HG03558 (cell line): ENCODE data around the gene DDX42.

ENCODE experiments used
- ATAC-seq: cut with Tn5 transposase; IDR thresholded peaks from one replicate; pipeline ENCODE4 v1.9.1; 2021; ENCODE audit warnings: moderate number of reproducible peaks; ENCODE audit not compliant: unreplicated experiment; ENCODE audit errors: extremely low read depth

Gene DDX42

DNA sequence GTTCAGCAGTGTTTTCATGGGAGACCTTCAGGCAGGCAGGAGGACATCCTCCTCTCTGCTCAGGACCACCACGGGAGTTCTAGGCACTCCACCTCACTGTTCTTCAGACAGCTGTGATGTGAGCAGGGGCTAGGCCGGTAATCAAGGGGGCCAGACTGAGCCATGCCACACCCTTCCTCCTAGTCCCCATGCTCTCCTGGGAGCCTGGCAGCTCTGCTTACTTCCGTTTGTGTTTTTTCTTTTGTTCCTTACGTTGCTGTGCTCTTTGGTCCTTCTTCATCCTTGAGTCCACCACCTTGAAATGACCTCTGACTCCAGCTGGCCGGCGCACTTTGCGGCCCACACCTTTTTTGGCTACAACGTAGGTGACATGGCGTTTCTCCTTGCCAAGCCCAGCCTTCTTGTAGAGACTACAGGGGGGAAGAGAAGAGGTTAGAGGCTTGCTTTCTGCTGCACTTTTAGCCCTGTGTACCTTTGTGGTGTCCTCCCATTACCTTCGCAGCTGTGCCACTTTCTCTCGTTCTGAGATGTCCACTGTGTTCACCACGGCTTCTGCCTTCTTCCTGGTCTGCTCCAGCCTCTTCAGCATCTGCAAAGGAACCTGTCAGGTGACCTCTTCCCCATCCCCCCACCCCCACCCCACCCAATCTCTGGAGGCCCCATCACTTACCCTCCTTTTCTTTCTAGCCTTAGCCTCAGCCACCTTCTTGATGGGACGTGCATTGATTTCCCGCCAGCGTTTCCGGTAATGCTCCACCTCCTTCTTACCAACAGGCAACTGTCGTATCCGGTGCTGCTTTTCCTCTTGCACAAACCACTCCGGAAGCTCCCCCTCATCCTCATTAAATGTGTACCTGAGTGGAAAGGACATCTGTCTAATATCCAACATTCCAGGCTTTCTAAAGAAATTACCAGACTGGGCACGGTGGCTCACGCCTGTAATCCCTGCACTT, 45.9 kb downstream of the DDX42 start:
- no peak for ATAC-seq

- ATAC-seq, result no peak
Measured at GRCh38 chr17:63820963-63821561, 47.1 kb downstream of the DDX42 start.

GRCh38 chr17:63821804-63822203, 47.8 kb downstream of the DDX42 start:
- no peak for ATAC-seq

DNA sequence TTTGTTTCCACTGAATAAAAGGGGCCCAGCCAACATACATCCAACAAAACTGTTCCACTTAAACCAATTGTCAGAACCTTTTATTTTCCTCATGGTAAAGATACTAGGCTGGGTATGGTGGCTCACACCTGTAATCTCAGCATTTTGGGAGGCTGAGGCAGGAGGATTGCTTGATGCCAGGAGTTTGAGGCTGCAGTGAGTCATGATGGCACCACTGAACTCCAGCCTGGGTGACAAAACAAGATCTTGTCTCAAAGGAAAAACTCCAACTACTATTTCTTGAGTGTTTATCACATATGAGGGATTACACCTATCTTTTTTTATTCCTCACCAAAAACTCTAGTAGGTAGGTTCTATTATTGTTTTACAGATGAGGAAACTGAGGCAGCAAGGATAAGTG, 48.6 kb downstream of the DDX42 start:
- no peak for ATAC-seq

- ATAC-seq, result no peak
Measured at GRCh38 chr17:63823659-63824331, 49.8 kb downstream of the DDX42 start.

- no peak for ATAC-seq
Measured at GRCh38 chr17:63824362-63824761, 50.4 kb downstream of the DDX42 start.

- ATAC-seq, result no peak
Measured at GRCh38 chr17:63826468-63827001, 52.6 kb downstream of the DDX42 start.

DNA sequence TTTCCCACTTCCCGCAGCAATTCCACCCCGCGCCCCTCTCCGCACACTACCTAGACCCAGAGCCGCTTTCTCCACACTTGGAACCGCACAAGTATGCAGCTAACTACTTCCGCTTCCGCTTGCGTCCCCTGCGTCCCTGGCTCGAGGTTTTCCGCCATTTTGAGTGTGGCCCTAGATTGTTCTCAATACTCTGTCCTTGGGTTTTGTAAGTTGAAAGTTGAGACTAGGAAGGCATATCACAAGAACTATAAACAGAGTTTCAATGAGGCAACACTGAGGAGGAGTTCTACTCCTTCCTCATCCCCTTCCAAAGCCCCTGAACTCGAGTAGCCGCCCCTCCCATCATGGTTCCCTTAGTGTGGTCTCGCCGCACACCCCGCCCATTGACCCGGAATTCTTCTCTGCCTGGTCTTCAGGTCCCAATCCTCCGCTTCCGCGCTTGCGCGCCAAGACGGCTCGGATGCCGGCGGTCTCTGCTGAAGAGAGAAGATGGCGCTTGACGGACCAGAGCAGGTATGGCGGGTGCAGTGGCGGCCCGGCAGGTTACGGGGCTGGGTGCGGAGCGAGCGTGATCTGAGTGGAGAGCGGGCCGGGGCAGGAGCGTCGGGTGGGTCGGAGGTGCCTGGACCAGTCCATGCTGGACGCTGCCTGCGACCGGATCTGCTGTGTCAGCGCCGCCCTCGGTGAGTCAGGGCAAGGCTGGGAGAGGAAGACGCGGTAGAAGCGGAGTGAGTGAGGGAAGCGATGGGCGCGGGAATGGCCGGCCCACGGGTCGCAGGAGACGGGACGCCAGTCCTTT, 53.2 kb downstream of the DDX42 start, which contains the start of the genes FTSJ3 and PSMC5:
TSS of gene FTSJ3 (minus strand) at position 662 of the 799 bp plus-strand sequence. CDS start 761 bp downstream, outside the sequence.
TSS of gene PSMC5 (plus strand) at position 430 of the 799 bp plus-strand sequence. CDS start at position 490, 60 bp downstream.
- ATAC-seq, result peak; percentile 68

GRCh38 chr17:63827801-63828221, 53.8 kb downstream of the DDX42 start:
- ATAC-seq, result no peak

GRCh38 chr17:63828936-63829335, 55.0 kb downstream of the DDX42 start:
- ATAC-seq, result no peak

DNA sequence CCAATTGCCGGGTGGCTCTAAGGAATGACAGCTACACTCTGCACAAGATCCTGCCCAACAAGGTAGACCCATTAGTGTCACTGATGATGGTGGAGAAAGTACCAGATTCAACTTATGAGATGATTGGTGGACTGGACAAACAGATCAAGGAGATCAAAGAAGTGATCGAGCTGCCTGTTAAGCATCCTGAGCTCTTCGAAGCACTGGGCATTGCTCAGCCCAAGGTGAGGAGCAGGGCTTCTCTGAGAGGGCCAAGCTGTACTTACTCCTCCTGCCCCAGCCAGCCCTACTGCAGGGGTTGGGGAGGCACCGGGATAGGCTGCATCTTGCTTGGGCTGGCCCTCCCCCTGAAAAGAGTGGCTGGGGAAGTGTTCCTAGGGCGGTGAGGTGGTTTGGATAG, 56.3 kb downstream of the DDX42 start:
- ATAC-seq, result no peak

DNA sequence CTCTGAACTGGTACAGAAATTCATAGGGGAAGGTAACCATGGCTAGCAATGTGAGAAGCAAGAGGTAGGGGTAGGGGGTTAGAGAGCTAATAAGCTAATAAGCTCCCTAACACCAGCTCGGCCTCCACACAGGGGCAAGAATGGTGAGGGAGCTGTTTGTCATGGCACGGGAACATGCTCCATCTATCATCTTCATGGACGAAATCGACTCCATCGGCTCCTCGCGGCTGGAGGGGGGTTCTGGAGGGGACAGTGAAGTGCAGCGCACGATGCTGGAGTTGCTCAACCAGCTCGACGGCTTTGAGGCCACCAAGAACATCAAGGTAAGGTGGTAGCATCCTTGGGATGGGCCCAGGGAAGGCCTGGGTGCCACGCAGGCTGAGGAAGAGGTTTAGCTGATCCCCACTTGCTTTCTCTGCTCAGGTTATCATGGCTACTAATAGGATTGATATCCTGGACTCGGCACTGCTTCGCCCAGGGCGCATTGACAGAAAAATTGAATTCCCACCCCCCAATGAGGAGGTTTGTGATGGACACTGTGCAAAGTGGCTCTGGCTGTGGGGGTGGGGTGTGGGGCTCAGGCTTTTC, 57.0 kb downstream of the DDX42 start:
- no peak for ATAC-seq

DNA sequence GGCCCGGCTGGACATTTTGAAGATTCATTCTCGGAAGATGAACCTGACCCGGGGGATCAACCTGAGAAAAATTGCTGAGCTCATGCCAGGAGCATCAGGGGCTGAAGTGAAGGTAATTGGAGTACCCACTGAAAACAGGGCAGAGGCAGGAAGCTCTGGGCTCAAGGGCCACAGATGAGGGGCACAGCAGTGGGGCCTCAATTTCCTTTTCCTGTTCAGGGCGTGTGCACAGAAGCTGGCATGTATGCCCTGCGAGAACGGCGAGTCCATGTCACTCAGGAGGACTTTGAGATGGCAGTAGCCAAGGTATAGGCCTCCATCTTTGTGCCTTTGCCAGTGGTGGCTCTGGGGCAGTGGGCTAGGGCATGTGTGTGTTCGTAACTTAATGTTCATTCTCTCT, 57.5 kb downstream of the DDX42 start:
- no peak for ATAC-seq

DNA sequence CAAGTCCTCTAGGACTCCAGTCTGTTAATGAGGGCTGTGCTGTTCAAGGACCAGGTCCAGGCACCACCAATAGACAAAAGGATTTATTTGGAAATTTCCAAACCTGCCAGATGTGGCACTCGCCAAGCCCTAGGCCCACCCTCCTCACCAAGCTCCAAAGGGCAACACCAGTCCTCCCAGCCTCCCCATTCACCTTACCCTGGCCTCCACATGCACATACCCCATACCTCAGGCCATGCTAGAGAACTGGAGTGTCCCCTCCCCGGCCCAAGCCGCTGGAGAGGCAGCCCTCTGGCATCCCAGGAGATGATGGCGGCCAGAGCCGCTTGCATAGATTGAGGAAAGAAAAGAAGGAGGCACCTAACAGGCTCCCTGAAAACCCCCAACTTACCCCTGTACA, 58.0 kb downstream of the DDX42 start:
- no peak for ATAC-seq

GRCh38 chr17:63832455-63832854, 58.5 kb downstream of the DDX42 start:
- no peak for ATAC-seq

GRCh38 chr17:63833026-63833740, 59.2 kb downstream of the DDX42 start:
- ATAC-seq, result no peak

DNA sequence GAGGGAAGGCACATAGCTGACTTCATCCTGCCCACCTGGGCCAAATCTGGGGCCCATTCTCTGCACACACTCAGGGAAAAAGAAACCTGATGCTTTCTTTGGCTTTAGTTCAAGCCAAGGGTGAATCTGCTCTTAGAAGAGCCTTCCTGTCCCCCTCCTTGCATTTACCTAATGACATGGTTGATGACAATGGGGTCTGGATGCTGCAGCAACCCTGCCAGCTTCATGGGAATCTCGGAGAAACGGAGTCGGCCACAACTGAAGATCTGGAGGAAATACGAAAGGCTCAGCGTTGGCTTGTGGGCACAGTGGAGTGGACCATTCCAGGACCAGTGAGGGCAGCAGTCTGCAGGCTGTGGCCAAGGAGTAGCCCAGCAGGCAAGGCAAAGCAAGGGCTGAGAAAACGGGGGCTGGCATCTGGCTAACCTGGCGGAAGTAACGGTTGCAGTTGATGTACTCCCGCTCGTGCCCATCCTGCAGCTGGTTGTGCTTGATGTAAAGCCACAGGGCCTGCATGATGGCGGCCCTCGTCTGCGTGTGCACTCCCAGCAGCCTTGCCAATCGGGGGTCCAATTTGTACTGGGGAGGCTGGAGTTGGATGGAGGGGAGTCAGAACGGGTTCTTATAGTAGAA, 59.9 kb downstream of the DDX42 start:
- no peak for ATAC-seq

DNA sequence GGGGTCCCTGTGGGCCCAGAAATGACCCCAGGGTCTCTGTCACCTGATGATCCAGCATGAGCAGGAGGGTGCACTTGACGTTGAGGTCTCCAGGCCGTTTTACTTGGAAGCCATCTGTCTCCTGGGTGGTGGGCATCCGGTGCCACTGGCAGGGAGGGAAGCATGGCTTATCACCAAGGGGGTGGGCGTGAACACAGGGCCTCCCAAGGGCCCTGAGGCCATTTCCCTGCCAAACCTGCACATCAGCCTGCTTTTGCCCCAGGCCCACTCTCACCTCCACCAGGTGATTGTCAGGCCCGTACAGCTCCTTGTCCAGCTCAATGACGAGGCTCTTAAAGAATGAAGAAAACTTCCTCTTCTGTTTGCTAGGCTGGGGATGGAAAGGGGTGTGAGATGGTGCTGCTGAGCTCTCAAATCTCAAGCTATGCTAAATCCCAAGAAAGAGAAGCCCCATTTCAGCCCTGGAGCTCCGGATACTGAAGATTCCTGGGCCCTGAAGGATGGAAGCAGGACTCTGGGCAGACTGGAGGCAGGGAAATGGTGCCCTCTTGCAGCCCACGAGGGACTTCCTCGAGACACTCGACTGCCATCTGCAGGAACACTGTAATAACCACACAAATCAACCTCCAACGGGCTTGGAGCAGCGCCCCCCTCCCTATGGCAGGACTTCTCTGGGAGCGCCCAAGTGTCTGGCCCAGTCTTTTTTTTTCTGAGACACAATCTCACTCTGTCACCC, 60.6 kb downstream of the DDX42 start:
- no peak for ATAC-seq
